ENCODE measurements around the gene CHST11.

The CHST11 gene

DNA sequence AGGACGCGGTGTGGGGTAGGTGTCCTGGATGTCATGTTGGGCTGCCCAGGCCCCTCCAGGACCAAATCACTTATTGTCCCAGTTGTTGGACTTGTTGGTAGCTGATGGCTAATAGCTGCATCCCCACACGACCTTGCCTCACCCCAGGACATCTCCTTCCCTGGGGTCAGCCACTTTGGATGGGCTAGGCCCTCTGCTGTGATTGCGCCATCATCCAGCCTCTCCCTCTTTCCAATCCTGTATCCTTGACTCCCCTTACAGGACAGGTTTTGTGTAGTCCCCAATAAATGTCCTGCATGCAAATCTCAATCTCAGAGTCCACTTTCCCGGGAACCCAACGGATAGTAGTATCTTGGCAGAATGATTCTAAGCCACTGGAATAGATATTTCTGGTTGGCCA is 43.4 kb upstream of the CHST11 start:
- no peak overlapping the region for H3K4me3 ChIP-seq (ENCODE audit: low read length)
- TF ChIP-seq, protein P1, sequence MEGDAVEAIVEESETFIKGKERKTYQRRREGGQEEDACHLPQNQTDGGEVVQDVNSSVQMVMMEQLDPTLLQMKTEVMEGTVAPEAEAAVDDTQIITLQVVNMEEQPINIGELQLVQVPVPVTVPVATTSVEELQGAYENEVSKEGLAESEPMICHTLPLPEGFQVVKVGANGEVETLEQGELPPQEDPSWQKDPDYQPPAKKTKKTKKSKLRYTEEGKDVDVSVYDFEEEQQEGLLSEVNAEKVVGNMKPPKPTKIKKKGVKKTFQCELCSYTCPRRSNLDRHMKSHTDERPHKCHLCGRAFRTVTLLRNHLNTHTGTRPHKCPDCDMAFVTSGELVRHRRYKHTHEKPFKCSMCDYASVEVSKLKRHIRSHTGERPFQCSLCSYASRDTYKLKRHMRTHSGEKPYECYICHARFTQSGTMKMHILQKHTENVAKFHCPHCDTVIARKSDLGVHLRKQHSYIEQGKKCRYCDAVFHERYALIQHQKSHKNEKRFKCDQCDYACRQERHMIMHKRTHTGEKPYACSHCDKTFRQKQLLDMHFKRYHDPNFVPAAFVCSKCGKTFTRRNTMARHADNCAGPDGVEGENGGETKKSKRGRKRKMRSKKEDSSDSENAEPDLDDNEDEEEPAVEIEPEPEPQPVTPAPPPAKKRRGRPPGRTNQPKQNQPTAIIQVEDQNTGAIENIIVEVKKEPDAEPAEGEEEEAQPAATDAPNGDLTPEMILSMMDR (conservative IDR thresholded peaks at IDR 0.05; ENCODE audit: low read length), result no peak
- DNase-seq (ENCODE audit: low read depth), result no peak

DNA sequence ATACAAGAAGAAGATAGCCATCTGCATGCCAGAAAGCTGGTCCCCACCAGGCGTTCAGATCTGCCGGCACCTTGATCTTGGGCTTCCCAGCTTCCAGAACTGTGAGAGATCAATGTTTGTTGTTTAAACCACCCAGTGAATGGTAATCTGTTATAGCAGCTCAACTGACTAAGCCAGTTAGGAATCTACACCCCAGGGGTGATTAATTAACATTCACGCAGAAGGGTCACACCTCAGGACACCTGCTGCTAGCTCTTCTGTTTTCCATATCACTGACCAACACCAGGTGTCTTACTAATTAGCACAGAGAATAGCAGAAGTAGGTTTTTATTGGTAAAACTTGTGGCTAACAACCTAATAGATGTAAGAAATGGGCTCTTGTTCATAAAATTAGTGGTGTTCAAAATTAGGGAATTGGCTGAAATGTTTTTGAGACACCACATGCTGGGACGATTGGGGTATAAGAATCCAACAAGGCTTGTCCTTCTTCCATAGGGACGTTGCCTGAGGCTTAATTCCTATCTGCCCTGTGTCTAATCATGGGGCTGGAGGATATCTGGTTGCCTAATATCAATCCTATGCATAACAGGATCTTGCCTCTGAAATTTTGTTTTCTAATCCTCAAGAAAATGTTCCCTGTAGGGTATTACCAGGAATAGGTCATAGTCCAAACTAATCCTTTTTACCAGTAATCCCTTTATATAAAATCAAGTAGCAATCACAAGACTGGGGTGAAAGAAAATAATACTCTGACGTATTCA is 42.0 kb upstream of the CHST11 start:
- TF ChIP-seq, protein P1 (conservative IDR thresholded peaks at IDR 0.05; ENCODE audit: low read length), result no peak
- no peak for DNase-seq (ENCODE audit: low read depth)
- H3K4me3 ChIP-seq (ENCODE audit: low read length), result no peak overlapping the region

DNA sequence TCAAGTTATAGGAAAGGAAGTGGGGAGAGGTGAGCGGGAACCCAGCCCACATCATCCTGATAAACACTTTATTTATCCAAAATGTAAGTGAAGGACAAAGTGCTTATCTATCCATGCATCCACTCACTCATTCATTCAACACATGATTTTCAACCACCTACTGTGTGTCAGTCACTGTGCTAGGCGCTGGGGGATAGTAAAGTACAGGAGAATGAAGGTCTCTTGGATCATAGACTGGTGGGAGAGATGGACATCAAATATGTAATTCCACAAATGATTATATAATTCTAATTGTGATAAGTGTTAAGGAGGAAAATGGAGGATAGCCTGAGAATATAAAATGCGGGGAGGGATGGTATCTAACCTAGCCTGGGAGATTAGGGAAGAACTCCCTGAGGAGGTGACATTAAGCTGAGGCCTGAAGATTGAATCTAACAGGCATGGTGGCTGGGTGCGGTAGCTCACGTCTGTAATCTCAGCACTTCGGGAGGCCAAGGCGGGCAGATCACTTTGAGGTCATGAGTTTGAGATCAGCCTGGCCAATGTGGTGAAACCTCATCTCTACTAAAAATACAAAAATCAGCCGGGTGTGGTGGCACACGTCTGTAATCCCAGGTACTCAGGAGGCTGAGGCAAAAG is 41.3 kb upstream of the CHST11 start:
- no peak for DNase-seq (ENCODE audit: low read depth)
- TF ChIP-seq, protein P1 (conservative IDR thresholded peaks at IDR 0.05; ENCODE audit: low read length), result no peak
- H3K4me3 ChIP-seq (ENCODE audit: low read length), result no peak overlapping the region

DNA sequence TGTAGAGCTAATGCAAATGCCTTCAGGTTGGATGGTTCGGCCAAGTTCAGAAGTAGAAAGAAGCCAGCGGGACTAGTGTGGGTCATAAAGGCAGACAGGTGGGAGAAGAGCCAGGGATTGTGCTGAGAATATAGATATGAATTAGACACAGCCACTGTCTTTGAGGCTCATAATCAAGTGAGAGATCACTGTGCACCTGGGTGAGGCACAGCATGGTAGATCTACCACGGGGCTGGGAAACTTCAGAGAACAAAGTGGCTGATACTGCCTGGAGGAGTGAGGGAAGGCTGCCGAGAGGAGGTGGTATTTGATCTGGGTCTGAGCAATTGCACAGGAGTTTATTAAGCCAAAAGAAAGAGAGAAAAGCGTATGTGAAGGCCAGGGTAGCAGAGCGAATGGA is 40.6 kb upstream of the CHST11 start:
- no peak for DNase-seq (ENCODE audit: low read depth)
- TF ChIP-seq, protein P1 (conservative IDR thresholded peaks at IDR 0.05; ENCODE audit: low read length), result no peak
- H3K4me3 ChIP-seq (ENCODE audit: low read length), result no peak overlapping the region

DNA sequence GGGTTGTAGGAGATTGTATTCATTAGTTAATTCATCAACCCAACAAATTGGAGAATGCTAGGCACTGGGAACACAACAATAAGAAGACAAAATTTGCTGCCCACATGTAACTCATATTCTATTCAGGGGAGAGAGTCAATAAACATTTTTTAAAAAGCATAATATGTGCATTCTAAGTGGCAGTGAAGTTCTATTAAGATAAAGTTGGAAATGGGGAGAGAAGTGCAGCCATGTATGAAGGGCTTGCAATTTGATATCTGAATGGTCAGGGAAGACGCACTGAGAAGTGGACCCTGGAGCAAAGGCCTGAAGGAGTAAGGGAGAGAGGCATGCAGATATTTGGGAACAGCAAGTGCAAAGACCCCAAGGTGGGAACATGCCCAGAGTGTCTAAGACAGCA is 40.2 kb upstream of the CHST11 start:
- TF ChIP-seq, protein P1 (conservative IDR thresholded peaks at IDR 0.05; ENCODE audit: low read length), result no peak
- DNase-seq (ENCODE audit: low read depth), result no peak
- no peak overlapping the region for H3K4me3 ChIP-seq (ENCODE audit: low read length)

DNA sequence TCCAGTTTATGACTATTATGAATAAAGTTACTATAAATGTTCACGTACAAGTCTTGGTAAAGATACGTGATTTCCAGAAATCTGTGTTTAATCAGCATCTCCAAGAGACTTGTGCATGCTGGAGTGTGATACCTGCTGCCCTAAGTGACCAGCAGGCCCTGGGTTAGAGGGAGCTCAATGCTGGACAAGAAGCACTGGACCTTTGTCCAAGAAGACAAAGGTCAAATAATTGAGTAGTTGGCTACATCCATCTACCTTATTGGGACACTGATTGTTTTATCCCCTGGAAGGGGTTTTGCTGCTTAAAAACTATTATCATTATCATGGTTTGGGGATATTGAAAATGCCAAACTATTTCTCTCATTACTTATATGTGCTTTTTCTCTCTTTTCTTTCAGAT is 37.0 kb upstream of the CHST11 start:
- H3K4me3 ChIP-seq (ENCODE audit: low read length), result no peak overlapping the region
- TF ChIP-seq, protein P1 (conservative IDR thresholded peaks at IDR 0.05; ENCODE audit: low read length), result no peak
- no peak for DNase-seq (ENCODE audit: low read depth)

DNA sequence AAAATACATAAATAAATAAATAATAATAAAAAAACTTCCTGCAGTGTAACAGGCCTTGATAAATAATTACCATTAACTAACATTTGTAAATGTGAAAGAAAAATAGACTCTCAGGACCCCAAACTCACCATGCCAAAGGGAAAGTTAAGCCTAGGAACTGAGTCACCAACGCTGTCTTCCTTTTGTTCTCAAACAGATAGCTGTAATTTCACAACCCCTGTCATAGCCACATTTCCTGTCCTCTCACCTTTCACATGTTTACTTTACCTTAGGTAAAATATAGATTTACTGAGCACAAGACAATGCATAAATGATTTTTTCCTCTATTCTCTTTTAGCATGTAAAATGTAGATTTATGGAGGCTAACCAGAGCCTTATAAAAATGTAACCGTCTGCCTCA is 35.9 kb upstream of the CHST11 start:
- TF ChIP-seq, protein P1 (conservative IDR thresholded peaks at IDR 0.05; ENCODE audit: low read length), result no peak
- no peak overlapping the region for H3K4me3 ChIP-seq (ENCODE audit: low read length)
- no peak for DNase-seq (ENCODE audit: low read depth)

All from AG10803 (cell line).